Stomach (tissue), 4 donors: ENCODE results near the gene WWC1.
"Not testable (repeated sequence)": the region's sequence is repeated elsewhere in the genome, so short reads cannot be mapped to it uniquely, and the experiment has no call there.

Experiments
- EP300 ChIP-seq: sonication (generic); formaldehyde crosslinking; IDR thresholded peaks from one replicate; pipeline ENCODE4 v1.6.1; 2017; ENCODE audit warnings: antibody characterized with exemption
- POLR2A ChIP-seq, 4 donors: fragments of 450-650 bp; IDR thresholded peaks; one replicate each; pipeline ENCODE4 v1.6.1; 2016; ENCODE audit warnings: antibody characterized with exemption in 4 of 4, control low read depth in 2 of 4, mild to moderate bottlenecking in 1 of 4, moderate library complexity in 1 of 4
- POLR2AphosphoS5 ChIP-seq, 3 donors: sonication (generic); formaldehyde crosslinking; IDR thresholded peaks; one replicate each; pipeline ENCODE4 v1.6.1; 2016; ENCODE audit warnings: antibody characterized with exemption in 3 of 3
- TF ChIP-seq, protein P1 (sequence below), 7 experiments: fragments of 450-650 bp in 4 of 7; fragments of 200-600 bp in 3 of 7; sonication (generic) in 3 of 7; IDR thresholded peaks; one replicate each; pipeline ENCODE4 v1.5.1; 2016 to 2019; ENCODE audit warnings: antibody characterized with exemption in 7 of 7, control low read depth in 2 of 7, mild to moderate bottlenecking in 1 of 7

- TF ChIP-seq, protein P1, sequence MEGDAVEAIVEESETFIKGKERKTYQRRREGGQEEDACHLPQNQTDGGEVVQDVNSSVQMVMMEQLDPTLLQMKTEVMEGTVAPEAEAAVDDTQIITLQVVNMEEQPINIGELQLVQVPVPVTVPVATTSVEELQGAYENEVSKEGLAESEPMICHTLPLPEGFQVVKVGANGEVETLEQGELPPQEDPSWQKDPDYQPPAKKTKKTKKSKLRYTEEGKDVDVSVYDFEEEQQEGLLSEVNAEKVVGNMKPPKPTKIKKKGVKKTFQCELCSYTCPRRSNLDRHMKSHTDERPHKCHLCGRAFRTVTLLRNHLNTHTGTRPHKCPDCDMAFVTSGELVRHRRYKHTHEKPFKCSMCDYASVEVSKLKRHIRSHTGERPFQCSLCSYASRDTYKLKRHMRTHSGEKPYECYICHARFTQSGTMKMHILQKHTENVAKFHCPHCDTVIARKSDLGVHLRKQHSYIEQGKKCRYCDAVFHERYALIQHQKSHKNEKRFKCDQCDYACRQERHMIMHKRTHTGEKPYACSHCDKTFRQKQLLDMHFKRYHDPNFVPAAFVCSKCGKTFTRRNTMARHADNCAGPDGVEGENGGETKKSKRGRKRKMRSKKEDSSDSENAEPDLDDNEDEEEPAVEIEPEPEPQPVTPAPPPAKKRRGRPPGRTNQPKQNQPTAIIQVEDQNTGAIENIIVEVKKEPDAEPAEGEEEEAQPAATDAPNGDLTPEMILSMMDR (IDR thresholded peaks at IDR 0.05): not testable (repeated sequence)
- TF ChIP-seq POLR2A (IDR thresholded peaks at IDR 0.05); EP300; POLR2AphosphoS5 (IDR thresholded peaks at IDR 0.05): not testable (repeated sequence)
Measured at GRCh38 chr5:168286863-168287262, 4.6 kb upstream of the WWC1 start.
